ENCODE results near the gene TBC1D8.

The TBC1D8 gene

GRCh38 chr2:100960688-100961087 lies 190.5 kb downstream of the TBC1D8 start:
- no peak overlapping the region for H3K27ac ChIP-seq
- no peak overlapping the region for H3K4me3 ChIP-seq (ENCODE audit: low read depth, low read length)
- no peak for TF ChIP-seq CTCF (IDR thresholded peaks at IDR 0.05; ENCODE audit: low read depth, low read length)
- H3K36me3 ChIP-seq, result no peaks in the 10 kb centered on the region
- no peak for DNase-seq
- H3K27me3 ChIP-seq (ENCODE audit: insufficient read depth, low read depth, severe bottlenecking), result peaks cover 6% of the 10 kb centered on the region
- no peaks in the 10 kb centered on the region for H3K9me3 ChIP-seq (ENCODE audit: severe bottlenecking)

GRCh38 chr2:100959225-100959880 lies 191.8 kb downstream of the TBC1D8 start:
- DNase-seq, result no peak
- H3K27me3 ChIP-seq (ENCODE audit: insufficient read depth, low read depth, severe bottlenecking), result peaks cover 6% of the 10 kb centered on the region

GRCh38 chr2:100957996-100958653 lies 193.1 kb downstream of the TBC1D8 start:
- Histone ChIP-seq H3K36me3 (no peaks in the 10 kb centered on the region), H3K4me3 (ENCODE audit: low read depth, low read length) (no peak overlapping the region), H3K9me3 (ENCODE audit: severe bottlenecking) (no peaks in the 10 kb centered on the region), H3K27ac (no peak overlapping the region), H3K27me3 (ENCODE audit: insufficient read depth, low read depth, severe bottlenecking) (peaks cover 10% of the 10 kb centered on the region)
- DNase-seq, result no peak
- no peak for TF ChIP-seq CTCF (IDR thresholded peaks at IDR 0.05; ENCODE audit: low read depth, low read length)

More at GRCh38 chr2:100959225-100959880, 191.8 kb downstream of the TBC1D8 start:
- Histone ChIP-seq H3K27ac (no peak overlapping the region), H3K4me3 (ENCODE audit: low read depth, low read length) (no peak overlapping the region), H3K36me3 (no peaks in the 10 kb centered on the region), H3K9me3 (ENCODE audit: severe bottlenecking) (no peaks in the 10 kb centered on the region)
- no peak for TF ChIP-seq CTCF (IDR thresholded peaks at IDR 0.05; ENCODE audit: low read depth, low read length)
